Germinal center (tissue), 1 donor: ENCODE measurements around the gene GTF2H1.
"Not testable (repeated sequence)": the region's sequence is repeated elsewhere in the genome, so short reads cannot be mapped to it uniquely, and the experiment has no call there.

ENCODE experiments used
- DNase-seq: peaks from one replicate; pipeline ENCODE4 v3.0.0; 2012; ENCODE audit warnings: mixed read lengths, low spot score

GTF2H1 gene

DNA sequence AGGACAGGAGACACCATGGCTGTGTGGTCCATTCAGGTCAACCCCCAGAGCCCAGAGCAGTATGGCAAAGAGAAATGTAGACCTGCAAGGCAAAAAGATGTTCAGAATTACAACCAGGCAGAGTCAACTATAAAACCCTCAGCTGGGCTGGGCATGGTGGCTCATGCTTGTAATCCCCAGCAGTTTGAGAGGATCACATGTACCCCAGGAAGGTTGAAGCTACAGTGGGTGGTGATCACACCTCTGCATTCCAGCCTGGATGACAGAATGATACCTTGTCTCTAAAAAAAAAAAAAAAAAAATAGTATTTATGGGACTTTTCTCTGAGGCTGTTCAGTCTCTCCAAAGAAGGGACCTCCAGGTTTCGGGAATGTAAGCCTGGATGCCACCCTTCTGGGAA is 53.6 kb downstream of the GTF2H1 start:
- no peak for DNase-seq

DNA sequence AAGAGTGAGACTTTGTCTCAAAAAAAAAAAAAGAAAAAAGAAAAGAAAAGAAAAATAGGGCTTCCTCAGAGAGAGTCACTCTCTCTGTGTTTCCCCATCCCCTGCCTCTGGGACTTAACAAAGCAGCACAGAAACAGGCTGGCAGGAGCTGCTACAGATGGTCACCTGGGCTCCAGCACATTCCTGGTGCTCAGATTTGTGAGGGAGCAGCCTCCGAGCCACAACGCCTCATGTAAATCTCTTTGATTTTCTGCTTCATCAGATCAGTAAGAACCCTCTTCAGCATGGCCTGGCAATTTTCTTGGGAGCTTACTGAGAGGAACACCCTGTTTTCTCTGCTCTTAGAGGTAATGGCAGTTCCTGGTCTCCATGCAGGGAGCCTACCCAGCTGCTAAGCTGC is 56.8 kb downstream of the GTF2H1 start:
- no peak for DNase-seq

GRCh38 chr11:18383388-18384156 is 61.2 kb downstream of the GTF2H1 start:
- peak; percentile 12 for DNase-seq

GRCh38 chr11:18384157-18384641 is 61.8 kb downstream of the GTF2H1 start:
- peak; percentile 6 for DNase-seq

DNA sequence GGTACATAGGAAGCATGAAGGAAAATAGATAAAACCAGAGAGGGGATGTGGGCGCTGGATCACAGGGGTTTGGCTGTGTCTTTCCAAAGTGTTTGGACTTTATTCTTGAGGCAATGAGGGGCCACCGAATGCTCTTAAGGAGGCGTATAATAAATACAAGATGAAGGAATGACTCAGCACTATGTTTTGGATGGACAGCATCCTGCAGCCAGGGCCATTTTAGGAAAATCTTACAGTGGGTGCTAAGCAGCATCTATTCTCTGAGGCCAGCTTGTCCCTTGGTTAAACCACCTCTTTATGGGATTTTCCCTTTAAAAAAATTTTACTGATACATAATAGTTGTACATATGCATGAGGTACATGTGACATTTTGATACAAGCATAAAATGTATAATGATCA is 67.7 kb downstream of the GTF2H1 start:
- DNase-seq: no peak

GRCh38 chr11:18392434-18393321 is 70.3 kb downstream of the GTF2H1 start:
- no peak for DNase-seq

DNA sequence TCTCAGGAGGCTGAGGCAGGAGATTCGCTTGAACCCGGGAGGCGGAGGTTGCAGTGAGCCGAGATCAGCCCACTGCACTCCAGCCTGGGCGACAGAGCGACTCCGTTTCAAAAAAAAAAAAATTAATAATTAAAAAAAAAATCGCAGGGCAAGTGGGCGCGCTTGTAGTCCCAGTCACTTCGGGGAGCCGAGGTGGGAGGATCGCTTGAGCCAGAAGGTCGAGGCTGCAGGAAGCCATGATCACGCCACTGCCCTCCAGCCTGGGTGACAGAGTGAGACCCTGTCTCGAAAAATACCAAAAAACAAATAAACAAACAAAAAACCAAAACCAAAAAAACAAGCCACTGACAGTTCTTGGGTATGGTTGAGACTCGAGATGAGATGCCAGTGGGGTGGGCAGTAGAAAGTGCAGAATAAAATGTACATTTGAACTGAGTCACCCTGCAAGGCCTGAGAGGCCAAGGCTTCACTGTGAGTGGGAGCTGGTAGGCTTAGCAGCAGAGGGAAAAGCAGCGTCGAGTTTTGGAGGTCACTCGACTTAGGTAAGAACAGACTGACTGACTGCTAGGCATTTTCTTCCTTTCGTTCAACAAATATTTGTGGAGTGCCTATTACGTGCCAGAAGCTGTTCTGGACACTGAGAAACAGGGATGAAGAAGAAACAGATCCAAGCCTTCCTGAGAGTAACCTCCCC is 71.4 kb downstream of the GTF2H1 start:
- no peak for DNase-seq

DNA sequence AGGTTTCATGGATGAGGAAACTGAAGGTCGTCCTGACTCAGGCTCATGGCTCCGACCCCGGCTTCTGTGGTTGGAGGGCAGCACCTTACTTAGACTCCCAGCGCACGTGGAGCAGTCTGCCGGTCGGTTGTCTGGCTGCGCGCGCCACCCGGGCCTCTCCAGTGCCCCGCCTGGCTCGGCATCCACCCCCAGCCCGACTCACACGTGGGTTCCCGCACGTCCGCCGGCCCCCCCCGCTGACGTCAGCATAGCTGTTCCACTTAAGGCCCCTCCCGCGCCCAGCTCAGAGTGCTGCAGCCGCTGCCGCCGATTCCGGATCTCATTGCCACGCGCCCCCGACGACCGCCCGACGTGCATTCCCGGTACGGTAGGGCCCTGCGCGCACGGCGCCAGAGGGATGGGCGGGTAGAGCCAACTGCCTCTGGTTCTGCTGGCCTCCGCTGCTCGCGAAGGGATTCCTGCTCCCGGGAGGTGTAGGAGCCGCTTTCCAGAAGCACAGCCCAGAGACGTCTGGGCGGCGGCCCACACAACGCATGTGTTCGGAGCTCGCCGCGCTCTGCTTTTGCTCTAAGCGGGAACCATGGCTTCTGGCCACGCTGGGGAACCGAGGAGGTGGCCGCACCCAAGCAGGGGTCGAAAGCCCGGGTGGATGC is 72.0 kb downstream of the GTF2H1 start, which contains the start of gene LDHA:
LDHA (plus strand) TSS at position 289 of the 653 bp plus-strand sequence. CDS start 2,280 bp downstream, outside the sequence.
- DNase-seq: peak; percentile 94

GRCh38 chr11:18394928-18395734 is 72.8 kb downstream of the GTF2H1 start:
- DNase-seq: peak; percentile 44

DNA sequence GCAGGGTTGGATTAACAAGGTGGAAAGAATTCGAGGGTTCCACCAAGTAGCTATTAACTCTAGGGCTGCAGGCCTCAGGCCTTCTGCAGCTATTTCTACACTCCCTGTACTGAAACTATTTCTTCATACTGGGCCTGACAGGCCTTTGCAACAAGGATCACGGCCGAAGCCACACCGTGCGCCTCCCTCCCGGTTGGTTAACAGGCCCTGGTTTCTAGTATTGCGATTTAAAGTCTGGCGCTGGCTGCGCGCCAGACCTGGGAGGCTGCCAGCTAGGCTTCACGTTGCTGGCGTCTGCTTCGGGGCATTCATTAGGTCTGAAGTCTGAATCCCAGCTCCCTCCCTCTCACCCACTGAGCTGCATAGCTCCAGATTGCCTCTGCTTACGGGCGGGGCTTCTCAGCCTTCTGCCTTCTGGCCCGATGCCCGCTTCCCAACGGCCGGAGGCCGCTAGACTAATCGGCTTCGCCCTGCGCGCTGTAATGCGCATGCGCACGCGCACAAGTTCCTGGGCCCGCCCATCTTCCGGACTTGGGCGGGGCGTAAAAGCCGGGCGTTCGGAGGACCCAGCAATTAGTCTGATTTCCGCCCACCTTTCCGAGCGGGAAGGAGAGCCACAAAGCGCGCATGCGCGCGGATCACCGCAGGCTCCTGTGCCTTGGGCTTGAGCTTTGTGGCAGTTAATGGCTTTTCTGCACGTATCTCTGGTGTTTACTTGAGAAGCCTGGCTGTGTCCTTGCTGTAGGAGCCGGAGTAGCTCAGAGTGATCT is 73.6 kb downstream of the GTF2H1 start:
- peak; percentile 97 for DNase-seq

- DNase-seq: no peak
Measured at GRCh38 chr11:18397921-18398320, 75.6 kb downstream of the GTF2H1 start.

DNA sequence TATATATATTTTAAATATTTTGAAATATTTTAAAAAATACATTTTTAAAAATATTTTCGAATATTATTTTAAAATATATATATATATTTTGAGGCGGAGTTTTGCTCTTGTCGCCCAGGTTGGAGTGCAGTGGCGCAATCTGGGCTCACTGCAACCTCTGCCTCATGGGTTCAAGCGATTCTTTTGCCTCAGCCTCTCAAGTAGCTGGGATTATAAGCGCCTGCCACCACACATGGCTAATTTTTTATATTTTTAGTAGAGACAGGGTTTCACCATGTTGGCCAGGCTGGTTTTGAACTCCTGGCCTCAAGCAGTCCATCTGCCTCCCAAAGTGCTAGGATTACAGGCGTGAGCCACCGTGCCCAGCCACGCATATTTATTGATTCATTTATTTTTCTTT is 78.7 kb downstream of the GTF2H1 start:
- not testable (repeated sequence) for DNase-seq

DNA sequence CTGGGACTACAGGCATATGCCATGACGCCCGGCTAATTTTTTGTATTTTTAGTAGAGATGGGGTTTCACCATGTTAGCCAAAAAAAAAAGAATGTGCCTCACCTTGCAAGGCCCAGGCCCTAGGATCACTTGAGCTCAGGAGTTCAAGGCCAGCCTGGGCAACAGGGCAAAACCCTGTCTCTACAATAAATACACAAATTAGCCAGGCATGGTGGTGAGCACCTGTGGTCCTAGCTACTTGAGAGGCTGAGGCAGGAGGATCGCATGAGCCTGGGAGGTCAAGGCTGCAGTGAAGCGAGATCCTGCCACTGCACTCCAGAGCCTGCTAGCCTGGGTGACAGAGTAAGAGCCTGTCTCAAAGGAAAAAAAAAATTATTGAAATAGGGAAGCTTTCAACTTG is 81.7 kb downstream of the GTF2H1 start:
- DNase-seq: no peak

DNA sequence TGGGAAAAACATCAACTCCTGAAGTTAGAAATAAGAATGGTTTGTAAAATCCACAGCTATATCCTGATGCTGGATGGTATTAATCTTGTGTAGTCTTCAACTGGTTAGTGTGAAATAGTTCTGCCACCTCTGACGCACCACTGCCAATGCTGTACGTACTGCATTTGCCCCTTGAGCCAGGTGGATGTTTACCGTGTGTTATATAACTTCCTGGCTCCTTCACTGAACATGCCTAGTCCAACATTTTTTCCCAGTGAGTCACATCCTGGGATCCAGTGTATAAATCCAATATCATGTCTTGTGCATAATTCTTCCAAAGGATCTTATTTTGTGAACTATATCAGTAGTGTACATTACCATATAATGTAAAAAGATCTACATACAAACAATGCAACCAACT is 85.0 kb downstream of the GTF2H1 start:
- DNase-seq: not testable (repeated sequence)

DNA sequence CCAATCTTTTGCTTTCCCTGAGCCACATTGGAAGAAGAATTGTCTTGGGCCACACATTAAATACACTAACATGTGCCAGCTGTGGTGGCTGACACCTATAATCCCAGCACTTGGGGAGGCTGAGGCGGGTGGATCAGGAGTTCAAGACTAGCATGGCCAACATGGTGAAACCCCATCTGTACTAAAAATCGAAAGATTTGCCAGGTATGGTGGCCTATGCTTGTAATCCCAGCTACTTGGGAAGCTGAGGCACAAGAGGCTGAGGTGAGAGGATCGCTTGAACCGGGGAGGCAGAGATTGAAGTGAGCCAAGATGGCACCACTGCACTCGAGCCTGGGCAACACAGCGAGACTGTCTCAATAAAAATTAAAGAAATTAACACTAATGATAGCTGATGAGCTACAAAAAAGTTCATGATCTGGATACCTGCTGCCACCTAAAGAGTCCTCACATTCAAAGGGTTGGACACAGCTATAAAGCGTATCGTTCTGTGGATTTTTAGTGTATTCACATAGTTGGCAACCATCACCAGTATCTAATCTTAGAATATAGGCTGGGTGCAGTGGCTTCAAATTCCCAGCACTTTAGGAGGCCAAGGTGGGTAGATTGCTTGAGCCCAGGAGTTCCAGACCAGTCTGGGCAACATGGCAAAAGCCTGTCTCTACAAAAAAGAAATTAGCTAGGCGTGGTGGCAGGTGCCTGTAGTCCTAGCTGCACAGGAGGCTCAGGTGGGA is 86.4 kb downstream of the GTF2H1 start:
- no peak for DNase-seq

DNA sequence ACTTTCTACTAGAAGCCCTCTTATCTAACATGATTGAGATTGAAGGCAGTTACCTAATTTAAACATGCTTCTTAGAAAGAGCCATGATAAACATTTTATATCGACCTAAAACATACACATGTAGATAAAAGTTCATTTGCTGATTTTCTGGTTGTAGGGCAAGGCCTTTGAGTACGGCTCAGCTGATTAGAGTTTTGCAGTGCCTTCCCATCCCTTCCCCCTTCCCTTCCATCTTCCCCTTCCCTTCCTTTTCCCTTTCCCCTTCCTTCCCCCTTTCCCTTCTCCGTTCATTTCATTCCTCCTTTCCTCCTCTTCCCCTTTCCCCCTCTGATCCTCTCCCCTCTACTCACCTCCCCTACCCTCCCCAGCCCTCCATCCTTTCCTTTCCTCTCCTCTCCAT is 94.1 kb downstream of the GTF2H1 start:
- no peak for DNase-seq
